HepG2 (cell line): Measurements from ENCODE around the gene FRRS1. TPM values are rescaled to one million over a fixed set of nuclear protein-coding genes. Genes with fewer than 3 reads are reported as not detected.

Experiments
- ATAD3A ChIP-seq: sonication (generic); formaldehyde crosslinking; IDR thresholded peaks from 2 replicates; pipeline ENCODE4 v1.4.0; 2020; ENCODE audit warnings: missing genetic modification reagents
- CENPBD1 ChIP-seq: sonication (generic); formaldehyde crosslinking; IDR thresholded peaks from 2 replicates; pipeline ENCODE4 v1.8.0; 2022; ENCODE audit warnings: missing genetic modification reagents, low read depth, mild to moderate bottlenecking, borderline replicate concordance
- FOXP4 ChIP-seq: sonication (generic); formaldehyde crosslinking; IDR thresholded peaks from 2 replicates; pipeline ENCODE4 v1.4.0; 2020; ENCODE audit warnings: missing genetic modification reagents
- KDM3A ChIP-seq: IDR thresholded peaks from 2 replicates; pipeline ENCODE4 v1.6.1; 2018; ENCODE audit warnings: low read depth, missing compliant biosample characterization
- MAX ChIP-seq: IDR thresholded peaks from 2 replicates; pipeline ENCODE4 v1.6.1; 2012; ENCODE audit warnings: inconsistent platforms
- MEIS1 ChIP-seq: sonication (generic); formaldehyde crosslinking; IDR thresholded peaks from 2 replicates; pipeline ENCODE4 v1.9.0; 2021; ENCODE audit warnings: mild to moderate bottlenecking, missing genetic modification reagents, moderate library complexity, borderline replicate concordance
- NKX3-1 ChIP-seq: sonication (generic); formaldehyde crosslinking; IDR thresholded peaks from 2 replicates; pipeline ENCODE4 v1.5.0; 2020; ENCODE audit warnings: missing genetic modification reagents
- RARA ChIP-seq: IDR thresholded peaks from 2 replicates; pipeline ENCODE4 v1.6.1; 2016; ENCODE audit warnings: missing genetic modification reagents, missing compliant biosample characterization
- SAP130 ChIP-seq: IDR thresholded peaks from 2 replicates; pipeline ENCODE4 v1.6.1; 2016; ENCODE audit warnings: low read depth
- SMC3 ChIP-seq: IDR thresholded peaks from 2 replicates; pipeline ENCODE4 v1.6.1; 2011; ENCODE audit warnings: low read length, improper control_type of control experiment
- SSRP1 ChIP-seq: IDR thresholded peaks from 2 replicates; pipeline ENCODE4 v1.6.1; 2016; ENCODE audit warnings: control low read depth
- TARDBP ChIP-seq: sonication (generic); formaldehyde crosslinking; IDR thresholded peaks from 2 replicates; pipeline ENCODE4 v1.8.0; 2022; ENCODE audit warnings: mild to moderate bottlenecking, missing genetic modification reagents
- TBX2 ChIP-seq: sonication (generic); formaldehyde crosslinking; IDR thresholded peaks from 2 replicates; pipeline ENCODE4 v1.5.0; 2020; ENCODE audit warnings: missing genetic modification reagents, mild to moderate bottlenecking, borderline replicate concordance
- TMF1 ChIP-seq: sonication (generic); formaldehyde crosslinking; IDR thresholded peaks from 2 replicates; pipeline ENCODE4 v1.8.1; 2022; ENCODE audit warnings: low read depth, missing genetic modification reagents
- TSC22D2 ChIP-seq: sonication (generic); formaldehyde crosslinking; IDR thresholded peaks from 2 replicates; pipeline ENCODE4 v1.5.1; 2020; ENCODE audit warnings: missing genetic modification reagents, mild to moderate bottlenecking, borderline replicate concordance
- ZBTB34 ChIP-seq: sonication (generic); formaldehyde crosslinking; IDR thresholded peaks from 2 replicates; pipeline ENCODE4 v1.8.0; 2022; ENCODE audit warnings: mild to moderate bottlenecking, missing genetic modification reagents
- ZBTB39 ChIP-seq: sonication (generic); formaldehyde crosslinking; IDR thresholded peaks from 2 replicates; pipeline ENCODE4 v1.5.0; 2020; ENCODE audit warnings: missing genetic modification reagents
- ZBTB7A ChIP-seq: sonication (generic); formaldehyde crosslinking; IDR thresholded peaks from 2 replicates; pipeline ENCODE4 v1.8.0; 2022; ENCODE audit warnings: mild to moderate bottlenecking, missing genetic modification reagents
- ZFP37 ChIP-seq: sonication (generic); formaldehyde crosslinking; IDR thresholded peaks from 2 replicates; pipeline ENCODE4 v1.4.0; 2020; ENCODE audit warnings: missing genetic modification reagents, borderline replicate concordance
- ZNF230 ChIP-seq: sonication (generic); formaldehyde crosslinking; IDR thresholded peaks from 2 replicates; pipeline ENCODE4 v1.4.0; 2020; ENCODE audit warnings: mild to moderate bottlenecking, missing genetic modification reagents
- ZNF382 ChIP-seq: sonication (generic); formaldehyde crosslinking; IDR thresholded peaks from 2 replicates; pipeline ENCODE4 v1.5.0; 2020; ENCODE audit warnings: missing genetic modification reagents, mild to moderate bottlenecking, borderline replicate concordance
- ZNF570 ChIP-seq: sonication (generic); formaldehyde crosslinking; IDR thresholded peaks from 2 replicates; pipeline ENCODE4 v1.4.0; 2020; ENCODE audit warnings: mild to moderate bottlenecking, missing genetic modification reagents, borderline replicate concordance
- ZNF777 ChIP-seq: sonication (generic); formaldehyde crosslinking; IDR thresholded peaks from 2 replicates; pipeline ENCODE4 v1.4.0; 2020; ENCODE audit warnings: missing genetic modification reagents
- ZNF792 ChIP-seq: IDR thresholded peaks from 2 replicates; pipeline ENCODE4 v1.6.1; 2016
- ZNF850 ChIP-seq: sonication (generic); formaldehyde crosslinking; conservative IDR thresholded peaks from 2 replicates; pipeline ENCODE4 v1.9.0; 2021; ENCODE audit warnings: mild to moderate bottlenecking, missing genetic modification reagents
- ZSCAN9 ChIP-seq: IDR thresholded peaks from 2 replicates; pipeline ENCODE4 v1.6.1; 2016; ENCODE audit warnings: borderline replicate concordance
- polyA plus RNA-seq, 8 experiments: library from polyadenylated mRNA; depleted of rRNA in 3 of 8; stranded (reverse) in 7 of 8; unstranded in 1 of 8; fragments of >200 nt; fragmentation: Illumina TruSeq in 4 of 8; extraction: Trizol in 4 of 8; gene quantifications; 2 replicates each; pipeline versions ENCODE4 v1.2.1 to v1.2.3, GENCODE V29; 2011 to 2016; ENCODE audit warnings: low read depth in 4 of 8, missing spikeins in 1 of 8, mixed read lengths in 1 of 8; ENCODE audit not compliant: insufficient read depth in 1 of 8
- total RNA-seq, 5 experiments: library from RNA; depleted of rRNA; stranded (reverse); fragments of >200 nt; fragmentation: Illumina TruSeq; extraction: Trizol; gene quantifications; 2 replicates each; pipeline ENCODE4 v1.2.3, GENCODE V29; 2016; ENCODE audit warnings: low read depth in 1 of 5

FRRS1 gene
- total and polyA plus RNA-seq, 2 of the 13 experiments (the other 11 are each of a cell fraction or from before 2014, with no cell fraction given) = 22.6 to 23.4 TPM

- TF ChIP-seq ZNF777 = no peak
- TF ChIP-seq ZNF382 = no peak
- TF ChIP-seq ATAD3A (CRISPR knock-in tag) = no peak
- 0 out of 2 replicates have a peak, but pooled peaks have one; percentile 55 for TF ChIP-seq KDM3A
- TF ChIP-seq TARDBP (CRISPR knock-in tag) = 0 out of 2 replicates have a peak, but pooled peaks have one; percentile 45
- peak; percentile 42; the same call in 1 of the 2 replicates for TF ChIP-seq SAP130 (CRISPR knock-in tag)
- TF ChIP-seq ZBTB39 (CRISPR knock-in tag) = no peak
- no peak for TF ChIP-seq MEIS1 (CRISPR knock-in tag)
- TF ChIP-seq NKX3-1 (CRISPR knock-in tag) = no peak
- TF ChIP-seq MAX = 0 out of 2 replicates have a peak, but pooled peaks have one; percentile 34
- no peak for TF ChIP-seq ZNF850 (CRISPR knock-in tag)
- TF ChIP-seq ZSCAN9 (CRISPR knock-in tag) = 0 out of 2 replicates have a peak, but pooled peaks have one; percentile 24
- TF ChIP-seq TSC22D2 (CRISPR knock-in tag) = 0 out of 2 replicates have a peak, but pooled peaks have one; percentile 40
- no peak for TF ChIP-seq ZNF792
- no peak for TF ChIP-seq CENPBD1
- TF ChIP-seq FOXP4 (CRISPR knock-in tag) = no peak
- TF ChIP-seq ZNF230 (CRISPR knock-in tag) = no peak
- no peak for TF ChIP-seq TBX2 (CRISPR knock-in tag)
- no peak for TF ChIP-seq ZBTB7A (CRISPR knock-in tag)
- 0 out of 2 replicates have a peak, but pooled peaks have one; percentile 33 for TF ChIP-seq ZBTB34 (CRISPR knock-in tag)
- TF ChIP-seq TMF1 = no peak
- no peak for TF ChIP-seq ZNF570 (CRISPR knock-in tag)
- TF ChIP-seq ZFP37 (CRISPR knock-in tag) = no peak
- TF ChIP-seq SSRP1 = no peak
- peak; percentile 93 for TF ChIP-seq SMC3
- TF ChIP-seq RARA (CRISPR knock-in tag) = no peak
Observed at GRCh38 chr1:99808391-99809115, 42.1 kb upstream of the FRRS1 start (continued).
